Cortex of kidney (tissue), 1 donor: ENCODE measurements around the gene UROC1.

ENCODE experiments used
- DNase-seq: peaks from one replicate; lab custom pipeline; 2025; lab: John Stamatoyannopoulos, UW

UROC1 gene

DNA sequence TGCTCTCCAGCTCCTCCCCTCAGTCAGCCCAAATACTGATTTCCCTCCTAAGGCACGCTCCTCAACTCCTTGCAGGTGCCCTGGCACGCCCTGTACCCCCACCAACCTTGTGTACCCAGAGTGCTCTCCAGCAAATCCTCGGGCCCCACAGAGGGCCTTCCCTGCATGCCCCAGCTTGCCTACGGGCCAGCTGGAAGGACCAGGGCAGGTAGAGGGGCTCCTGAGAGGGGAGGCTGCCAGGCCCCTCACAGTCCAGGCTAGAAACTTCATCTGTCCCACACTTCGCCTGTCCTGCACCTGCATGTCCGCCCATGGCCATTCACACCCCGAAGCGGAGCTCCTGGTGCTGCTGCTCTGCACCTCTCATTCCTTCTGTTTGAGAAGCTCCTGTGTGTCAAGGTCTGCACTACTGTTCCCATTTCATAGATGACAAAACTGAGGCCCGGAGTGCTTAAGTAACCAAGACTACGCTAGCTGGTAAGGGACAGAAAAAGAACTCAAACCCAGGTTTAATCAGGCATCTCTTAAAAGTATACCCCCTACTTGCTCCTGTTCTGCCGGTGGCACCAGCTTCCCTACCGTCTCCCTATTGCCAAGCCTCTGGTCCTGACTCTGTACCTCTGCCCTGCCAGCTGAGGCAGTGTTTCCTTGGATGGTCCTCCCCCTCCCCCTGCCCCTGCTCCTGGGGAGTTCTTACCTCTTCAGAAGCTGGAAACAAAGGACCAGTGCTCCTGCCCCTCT is 77.4 kb downstream of the UROC1 start:
- no peak for DNase-seq

DNA sequence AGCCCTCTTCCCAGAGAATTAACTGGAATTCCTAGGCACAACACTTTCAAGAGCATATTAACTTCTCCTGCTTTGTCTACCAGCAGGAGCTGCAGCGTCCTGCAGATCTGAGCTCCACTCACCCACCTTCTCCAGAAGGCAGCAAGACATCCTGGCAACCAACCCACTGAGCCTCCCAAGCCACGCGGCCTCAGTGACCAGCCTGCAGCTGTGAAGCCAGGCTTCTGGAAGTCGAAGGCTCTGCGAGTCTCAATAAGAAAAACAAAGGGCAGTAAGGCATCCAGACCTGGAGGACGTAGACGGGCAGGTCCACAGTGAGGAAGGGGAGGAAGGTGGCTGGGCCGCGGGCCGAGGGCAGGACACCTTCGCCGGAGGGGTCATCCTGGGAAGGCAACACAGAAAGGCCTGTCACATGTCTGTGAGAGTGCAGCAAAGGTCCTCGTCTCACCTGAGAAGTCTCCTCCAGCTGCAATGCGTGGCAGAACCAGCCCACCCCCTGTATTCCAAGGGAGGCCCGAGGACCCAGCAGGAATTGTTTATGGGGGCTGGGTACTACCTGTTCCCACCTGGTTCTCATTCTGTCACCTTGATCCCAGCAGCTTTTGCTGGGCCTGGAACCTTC is 78.1 kb downstream of the UROC1 start:
- DNase-seq, result no peak

DNA sequence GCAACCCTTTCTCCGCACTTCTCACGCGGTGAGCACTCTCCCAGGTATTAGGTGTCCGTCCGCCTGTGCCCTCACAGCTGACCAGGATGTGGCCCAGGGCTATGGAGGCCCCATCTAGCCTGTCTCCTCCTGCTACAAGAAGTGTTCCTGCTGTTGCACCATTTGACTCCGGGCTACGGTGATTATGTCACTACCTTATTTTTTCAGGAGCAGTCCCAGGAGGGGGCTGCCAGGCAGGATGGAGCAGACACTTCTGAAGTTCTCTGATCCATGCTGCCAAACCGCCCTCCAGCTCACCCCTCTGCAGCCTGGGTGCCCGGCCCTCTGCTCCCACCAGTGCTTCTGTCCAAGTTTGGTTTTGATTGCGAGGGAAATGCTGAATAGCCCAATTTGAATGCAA is 78.8 kb downstream of the UROC1 start:
- no peak for DNase-seq

DNA sequence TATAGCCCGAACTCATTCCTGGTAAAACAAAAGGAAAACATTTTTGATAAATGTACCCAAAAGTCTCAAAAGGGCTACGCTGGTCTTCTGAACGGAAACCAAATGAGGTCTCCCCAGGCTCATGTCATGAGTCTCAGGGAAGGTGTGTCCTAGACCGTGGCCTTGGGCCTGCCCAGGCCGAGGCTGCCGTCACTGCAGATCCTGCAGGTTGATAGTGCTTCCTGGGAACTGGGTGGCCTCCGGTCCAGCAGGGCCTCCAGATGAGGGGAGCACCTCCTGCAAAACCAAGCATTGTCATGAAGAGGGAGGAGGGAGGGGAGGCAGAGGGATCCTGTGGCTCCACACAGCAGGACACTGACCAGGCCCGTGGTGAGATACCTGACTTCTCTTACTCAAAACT is 79.4 kb downstream of the UROC1 start:
- no peak for DNase-seq

DNA sequence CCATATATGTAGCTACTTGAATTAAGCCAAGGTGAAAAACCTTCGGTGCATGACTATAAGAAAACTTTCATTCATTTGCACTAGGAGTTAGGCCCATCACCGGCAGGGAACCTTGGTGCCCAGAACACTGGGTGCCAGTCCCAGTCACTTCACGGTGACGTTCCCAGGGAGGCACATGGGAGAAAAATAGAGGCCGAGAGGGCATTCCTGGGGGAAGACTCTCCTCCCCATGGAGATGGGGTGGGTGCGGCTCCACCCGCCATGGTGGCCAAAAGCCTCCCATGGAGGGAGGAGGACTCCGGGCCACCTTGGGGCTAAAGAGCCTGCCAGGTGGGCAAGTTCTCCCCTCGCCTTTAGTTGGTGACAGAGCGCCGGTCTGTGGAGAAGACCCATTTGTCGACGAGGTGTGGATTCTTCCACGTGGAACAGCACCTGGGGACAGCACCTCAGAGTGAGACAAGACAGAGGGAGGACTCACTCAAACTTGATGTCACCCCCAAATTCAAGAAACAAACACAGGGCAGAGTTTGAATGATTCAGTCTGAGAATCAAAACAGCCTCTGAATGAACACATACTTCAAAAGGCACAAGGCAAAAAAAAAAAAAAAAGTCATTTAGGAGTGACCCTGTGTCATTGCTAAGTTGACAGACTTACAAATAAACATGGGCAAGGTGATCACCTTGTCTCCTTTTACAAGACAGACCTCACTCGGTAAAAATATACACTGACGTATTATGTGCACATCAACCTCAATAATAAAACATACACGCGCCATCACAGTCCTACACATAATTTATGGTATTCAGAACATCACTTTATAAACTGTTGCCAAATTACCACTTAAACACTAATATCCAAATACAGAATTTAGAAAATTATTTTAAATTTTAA is 80.5 kb downstream of the UROC1 start:
- DNase-seq, result no peak

DNA sequence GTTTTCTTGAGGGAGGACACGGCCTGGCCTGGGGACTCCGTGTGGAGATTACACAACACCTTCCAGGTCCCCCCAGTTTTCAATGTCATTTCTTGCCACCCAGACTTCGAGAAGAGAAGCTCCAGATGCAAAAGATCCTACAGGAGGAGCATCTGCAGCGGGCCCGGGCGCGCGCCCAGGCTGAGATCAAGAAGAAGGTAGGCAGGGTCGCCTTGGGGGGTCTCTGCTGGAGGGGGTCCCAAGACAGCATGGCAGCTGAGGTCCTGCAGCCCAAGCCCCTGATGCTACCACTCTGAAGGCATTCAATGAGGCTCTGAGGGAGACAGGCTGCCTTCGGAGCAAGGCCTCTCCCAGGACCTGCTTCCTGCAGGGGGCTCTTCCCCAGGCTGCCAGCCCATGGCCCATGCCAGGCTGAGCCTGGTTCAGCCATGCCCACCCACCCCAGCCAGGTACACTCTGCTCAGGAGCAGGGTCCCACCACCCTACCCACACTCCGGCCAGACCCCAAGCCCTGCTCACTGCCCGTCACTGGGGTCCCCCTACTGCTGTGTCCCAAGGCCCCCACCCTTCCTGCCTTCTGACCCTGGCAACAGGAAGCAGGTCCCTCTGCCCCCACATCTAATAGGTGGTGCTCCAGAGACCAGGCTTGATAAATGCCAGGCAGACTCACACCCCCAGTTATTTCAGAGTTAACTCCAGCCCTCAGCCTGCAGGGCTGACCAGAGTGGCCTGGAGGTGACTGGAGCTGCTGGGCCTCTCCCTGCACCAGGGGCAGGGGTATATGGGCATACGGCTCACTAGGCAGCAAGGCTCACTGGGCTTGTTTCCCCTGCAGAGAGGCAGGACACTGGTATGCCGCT is 81.9 kb downstream of the UROC1 start:
- no peak for DNase-seq

DNA sequence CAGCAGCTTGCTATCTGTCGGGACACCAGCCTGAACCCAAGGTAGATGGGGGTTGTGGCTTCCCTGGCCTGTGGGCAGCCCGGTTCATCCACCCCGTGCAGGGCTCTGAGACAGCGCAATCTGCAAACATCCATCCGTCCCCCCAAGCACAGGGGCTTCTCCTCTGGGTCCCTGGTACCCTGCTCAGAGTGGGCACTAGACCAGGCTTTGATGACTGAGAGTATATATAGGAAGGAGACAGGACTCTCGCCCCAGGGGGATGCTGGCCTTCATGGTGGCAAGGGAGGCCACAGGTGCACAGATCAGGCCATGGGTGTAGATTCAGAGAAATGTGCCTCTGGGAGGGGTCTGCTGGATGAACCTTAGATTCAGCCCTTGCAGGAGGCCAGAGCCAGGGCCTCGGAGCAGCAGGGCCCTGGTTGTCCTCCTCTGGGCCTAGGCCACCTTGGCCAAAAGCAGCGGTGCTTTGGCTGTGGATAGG is 82.6 kb downstream of the UROC1 start:
- DNase-seq, result no peak

DNA sequence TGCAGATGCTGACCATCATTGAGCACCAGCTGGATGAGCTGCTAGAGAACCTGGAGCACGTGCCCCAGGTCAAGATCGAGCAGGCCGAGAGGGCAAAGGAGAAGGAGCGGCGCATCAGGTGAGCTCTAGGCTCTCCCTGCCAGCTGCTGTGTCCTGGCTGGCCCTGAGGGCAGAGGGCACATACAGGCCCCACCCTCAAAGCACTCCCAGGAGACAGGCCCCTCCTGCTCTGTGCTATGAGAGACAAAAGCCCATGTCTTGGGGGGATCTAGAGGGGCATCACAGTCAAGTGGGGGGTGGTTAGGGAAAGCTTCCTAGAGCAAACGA is 83.3 kb downstream of the UROC1 start:
- DNase-seq, result no peak

DNA sequence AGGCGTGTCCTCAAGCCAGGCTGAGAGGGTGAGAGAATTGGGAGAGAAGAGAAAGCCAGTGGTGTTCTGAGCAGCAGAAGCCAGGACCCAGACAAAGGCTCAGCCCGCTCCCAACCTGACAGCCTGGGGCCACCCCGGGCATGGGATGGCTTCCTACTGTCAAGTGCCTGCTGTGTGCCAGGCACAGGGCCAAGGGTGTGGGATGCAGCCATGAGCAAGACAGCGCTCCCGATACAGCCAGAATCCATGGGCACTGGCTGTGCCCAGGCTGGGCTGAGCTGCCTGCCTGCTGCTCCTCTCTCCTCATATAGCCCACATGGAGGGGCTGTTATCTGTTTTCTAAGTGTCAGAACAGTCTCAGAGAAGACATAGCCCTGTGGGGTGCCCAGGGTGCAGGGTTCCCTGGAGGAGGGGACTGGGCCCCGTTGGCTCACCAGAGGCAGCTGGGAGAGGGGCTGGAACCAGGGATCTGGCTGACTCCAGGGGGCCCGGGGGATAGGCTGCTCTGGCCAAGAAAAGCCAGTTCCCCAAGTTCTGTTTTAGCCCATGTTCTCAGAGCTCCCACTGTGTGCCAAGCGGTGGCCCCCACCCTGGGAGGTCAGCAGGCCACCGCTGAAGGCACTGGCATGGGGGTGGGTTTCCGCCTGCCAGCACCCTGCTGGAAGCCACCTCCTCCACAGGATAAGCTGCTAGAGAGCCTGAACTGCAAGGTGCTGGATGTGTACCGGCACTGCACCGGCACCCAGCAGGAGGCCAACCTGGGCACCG is 83.9 kb downstream of the UROC1 start:
- DNase-seq, result no peak

DNA sequence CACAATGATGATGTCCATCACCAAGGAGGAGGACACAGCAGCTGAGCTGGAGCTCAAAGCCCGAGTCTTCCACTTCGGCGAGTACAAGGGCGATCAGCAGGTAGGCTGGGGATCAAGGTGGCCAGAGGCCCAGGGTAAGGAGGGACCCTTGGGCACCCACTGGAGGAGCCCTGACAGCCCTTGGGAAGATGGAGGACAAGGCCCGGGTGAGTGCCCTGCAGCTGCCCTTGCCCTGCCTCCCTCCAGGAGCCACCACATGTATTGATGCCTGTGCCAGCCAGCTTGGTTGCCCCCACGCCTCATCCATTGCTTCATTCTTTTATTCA is 84.5 kb downstream of the UROC1 start:
- DNase-seq, result no peak

DNA sequence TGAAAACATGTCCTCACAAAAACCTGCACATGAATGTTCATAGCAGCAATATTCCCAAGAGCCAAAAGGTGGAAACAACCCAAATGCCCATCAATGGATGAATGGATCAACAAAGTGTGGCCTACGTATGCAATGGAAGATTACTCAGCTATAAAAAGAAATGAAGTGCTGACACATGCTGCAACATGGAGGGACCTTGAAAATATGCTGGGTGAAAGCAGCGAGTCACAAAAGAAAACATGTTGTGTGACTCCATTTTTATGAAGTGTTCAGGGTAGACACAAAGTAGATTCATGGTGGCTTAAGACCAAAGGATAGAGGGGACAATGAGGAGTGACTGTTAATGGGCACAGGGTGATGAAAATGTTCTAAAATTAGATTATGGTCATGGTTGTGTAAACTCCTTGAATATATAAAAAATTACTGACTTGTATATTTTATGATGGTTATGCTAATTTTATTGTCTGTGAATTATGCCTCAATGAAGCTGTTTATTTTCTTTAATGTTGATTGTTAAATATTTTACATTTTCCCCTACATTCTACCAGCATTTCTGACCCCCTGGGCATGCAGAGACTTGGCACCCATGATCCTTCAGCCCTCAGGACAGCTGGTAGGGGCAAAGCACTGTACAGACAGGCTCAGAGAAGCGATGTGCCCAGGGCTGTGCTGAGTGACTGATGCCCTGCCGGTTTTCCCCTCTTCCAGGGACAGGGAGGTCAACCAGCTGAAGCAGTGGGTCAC is 85.0 kb downstream of the UROC1 start:
- DNase-seq, result no peak
